HG03095 (cell line): ENCODE results near the gene LAMB4.

Experiments
- ATAC-seq: cut with Tn5 transposase; IDR thresholded peaks from one replicate; pipeline ENCODE4 v1.9.1; 2021; ENCODE audit warnings: moderate library complexity; ENCODE audit not compliant: unreplicated experiment

The LAMB4 gene

GRCh38 chr7:108130261-108130660 lies at the start of gene LAMB4:
Gene LAMB4 (minus strand): TSS chr7:108130361. CDS start chr7:108123164, 7,197 bp downstream.
- no peak for ATAC-seq

- ATAC-seq, result no peak
These were observed 48.2 kb upstream of the LAMB4 start for GRCh38 chr7:108178398-108178797.

- no peak for ATAC-seq
These were observed 41.0 kb upstream of the LAMB4 start for GRCh38 chr7:108171164-108171563.

- ATAC-seq, result no peak
These were observed 40.1 kb upstream of the LAMB4 start for GRCh38 chr7:108170251-108170650.

GRCh38 chr7:108167460-108167859 lies 37.3 kb upstream of the LAMB4 start:
- no peak for ATAC-seq

GRCh38 chr7:108166687-108167086 lies 36.5 kb upstream of the LAMB4 start:
- no peak for ATAC-seq

GRCh38 chr7:108165723-108166122 lies 35.6 kb upstream of the LAMB4 start:
- ATAC-seq, result no peak

GRCh38 chr7:108164946-108165345 lies 34.8 kb upstream of the LAMB4 start:
- no peak for ATAC-seq

GRCh38 chr7:108164342-108164741 lies 34.2 kb upstream of the LAMB4 start:
- no peak for ATAC-seq

- ATAC-seq, result no peak
These were observed 28.6 kb upstream of the LAMB4 start for GRCh38 chr7:108158776-108159175.

- no peak for ATAC-seq
These were observed 27.6 kb upstream of the LAMB4 start for GRCh38 chr7:108157606-108158335.

- ATAC-seq, result no peak
These were observed 26.9 kb upstream of the LAMB4 start for GRCh38 chr7:108156897-108157605.

- ATAC-seq, result no peak
These were observed 22.0 kb upstream of the LAMB4 start for GRCh38 chr7:108152198-108152597.

- no peak for ATAC-seq
These were observed 19.7 kb upstream of the LAMB4 start for GRCh38 chr7:108149908-108150307.

GRCh38 chr7:108149119-108149518 lies 19.0 kb upstream of the LAMB4 start:
- no peak for ATAC-seq

GRCh38 chr7:108147031-108147563 lies 16.9 kb upstream of the LAMB4 start:
- ATAC-seq, result no peak

- ATAC-seq, result no peak
These were observed 16.1 kb upstream of the LAMB4 start for GRCh38 chr7:108146070-108146842.

- ATAC-seq, result no peak
These were observed 15.2 kb upstream of the LAMB4 start for GRCh38 chr7:108145401-108145800.

- ATAC-seq, result no peak
These were observed 14.8 kb upstream of the LAMB4 start for GRCh38 chr7:108144931-108145330.

GRCh38 chr7:108143658-108144420 lies 13.7 kb upstream of the LAMB4 start:
- no peak for ATAC-seq
